ENCODE data around the gene ZGPAT. TPM values are rescaled to one million over a fixed set of nuclear protein-coding genes. Genes with fewer than 3 reads are reported as not detected.
"Not testable (repeated sequence)": the region's sequence is repeated elsewhere in the genome, so short reads cannot be mapped to it uniquely, and the experiment has no call there.

The ZGPAT gene
- total and polyA plus RNA-seq, 2 donors (not counting 1 experiment from before 2014, with no cell fraction given): 46.1 to 62.1 TPM

DNA sequence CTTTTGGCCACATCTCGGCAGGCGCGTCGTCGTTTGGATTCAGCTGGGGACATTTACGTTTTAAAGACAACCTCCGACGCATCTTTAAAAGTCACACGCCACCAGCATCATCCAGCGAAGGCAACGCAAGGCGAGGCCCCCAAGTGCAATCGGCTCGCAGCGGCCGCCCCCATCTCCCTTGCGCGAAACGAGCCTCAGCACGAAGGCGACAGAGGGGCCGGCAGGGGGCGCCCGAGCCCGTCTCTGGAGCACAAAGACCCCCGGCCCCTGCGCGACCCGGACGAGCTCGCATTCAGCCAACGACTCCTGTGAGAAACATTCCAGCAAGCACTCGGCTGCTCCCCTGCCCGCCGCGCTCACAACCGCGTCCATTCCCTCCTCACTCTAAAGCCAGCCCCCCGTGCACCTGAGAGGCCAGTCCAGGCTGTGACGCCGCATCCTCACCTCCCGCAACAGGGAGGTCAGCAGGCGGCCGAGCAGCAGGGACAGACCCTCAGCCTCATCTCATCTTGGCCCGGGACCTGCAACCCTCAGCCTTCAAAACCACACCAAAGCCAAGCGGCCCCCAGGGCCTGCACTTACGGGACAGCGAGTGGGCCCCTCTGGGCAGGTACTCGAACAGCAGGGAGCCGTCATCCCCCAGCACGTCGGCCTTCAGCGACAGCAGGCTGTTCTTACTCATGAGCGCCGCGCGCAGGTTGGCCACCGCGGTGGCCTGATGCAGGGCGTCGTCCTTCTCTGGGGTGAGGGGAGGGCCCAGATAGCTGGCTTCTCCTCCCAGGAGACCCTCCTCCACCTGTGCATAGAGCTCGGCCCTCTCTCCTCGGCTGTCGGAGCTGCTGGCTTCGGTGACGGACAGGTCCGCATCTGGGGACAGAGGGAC lies 67.5 kb downstream of the ZGPAT start:
- Mint-ChIP-seq H3K4me1 (no peaks in the 10 kb centered on the region), H3K27ac (no peak overlapping the region), H3K4me3 (no peak overlapping the region), H3K9me3 (ENCODE audit: insufficient read depth) (no peaks in the 10 kb centered on the region), H3K27me3 (no peaks in the 10 kb centered on the region)
- Histone ChIP-seq H2AFZ (ENCODE audit: insufficient read depth, low read depth, low read length, poor library complexity, severe bottlenecking) (no peak overlapping the region), H3K27ac (ENCODE audit: low read length in 2 of 2) (no peak overlapping the region), H3K4me3 (ENCODE audit: control extremely low read depth in 1 of 5, extremely low read depth in 1 of 5, insufficient read depth in 1 of 5, low read depth in 2 of 5, low read length in 4 of 5) (no peak overlapping the region), H4K20me1 (ENCODE audit: control insufficient read depth, insufficient read depth, low read length, poor library complexity, severe bottlenecking) (no peaks in the 10 kb centered on the region), H3K9me3 (ENCODE audit: control extremely low read depth in 1 of 3, control insufficient read depth in 2 of 3, insufficient read depth in 1 of 3, low read length in 2 of 3) (no peaks in the 10 kb centered on the region), H3K4me2 (replicated peaks; ENCODE audit: low read depth, low read length, poor library complexity, severe bottlenecking) (peak overlapping the region; percentile 12), H3K9ac (ENCODE audit: low read length) (no peak overlapping the region), H3K4me1 (ENCODE audit: control insufficient read depth in 2 of 2, insufficient read depth in 2 of 2, low read length in 2 of 2) (no peaks in the 10 kb centered on the region), H3K27me3 (replicated peaks in 1 of 4; ENCODE audit: control extremely low read depth in 1 of 4, control insufficient read depth in 3 of 4, insufficient read depth in 4 of 4, low read length in 3 of 4) (no peaks in the 10 kb centered on the region), H3K79me2 (ENCODE audit: control insufficient read depth, insufficient read depth, low read length) (no peaks in the 10 kb centered on the region), H3K36me3 (replicated peaks in 1 of 2; ENCODE audit: control extremely low read depth in 1 of 2, control insufficient read depth in 1 of 2, extremely low read depth in 1 of 2, insufficient read depth in 2 of 2, low read length in 1 of 2) (no peaks in the 10 kb centered on the region)
- ATAC-seq (ENCODE audit: low read depth) (no peak), DNase-seq (peak; percentile 33)
- WGBS (ENCODE audit: insufficient coverage): 82% methylated on average over 66 of the region's 67 CpGs
- TF ChIP-seq EZH2 (IDR thresholded peaks at IDR 0.05; ENCODE audit: borderline replicate concordance, insufficient read depth, low read depth, low read length, poor library complexity, severe bottlenecking): no peak
- TF ChIP-seq, protein P1, sequence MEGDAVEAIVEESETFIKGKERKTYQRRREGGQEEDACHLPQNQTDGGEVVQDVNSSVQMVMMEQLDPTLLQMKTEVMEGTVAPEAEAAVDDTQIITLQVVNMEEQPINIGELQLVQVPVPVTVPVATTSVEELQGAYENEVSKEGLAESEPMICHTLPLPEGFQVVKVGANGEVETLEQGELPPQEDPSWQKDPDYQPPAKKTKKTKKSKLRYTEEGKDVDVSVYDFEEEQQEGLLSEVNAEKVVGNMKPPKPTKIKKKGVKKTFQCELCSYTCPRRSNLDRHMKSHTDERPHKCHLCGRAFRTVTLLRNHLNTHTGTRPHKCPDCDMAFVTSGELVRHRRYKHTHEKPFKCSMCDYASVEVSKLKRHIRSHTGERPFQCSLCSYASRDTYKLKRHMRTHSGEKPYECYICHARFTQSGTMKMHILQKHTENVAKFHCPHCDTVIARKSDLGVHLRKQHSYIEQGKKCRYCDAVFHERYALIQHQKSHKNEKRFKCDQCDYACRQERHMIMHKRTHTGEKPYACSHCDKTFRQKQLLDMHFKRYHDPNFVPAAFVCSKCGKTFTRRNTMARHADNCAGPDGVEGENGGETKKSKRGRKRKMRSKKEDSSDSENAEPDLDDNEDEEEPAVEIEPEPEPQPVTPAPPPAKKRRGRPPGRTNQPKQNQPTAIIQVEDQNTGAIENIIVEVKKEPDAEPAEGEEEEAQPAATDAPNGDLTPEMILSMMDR (IDR thresholded peaks at IDR 0.05): no peak
- ChIA-PET CTCF (interaction anchor here (0.6 to 1.4 kb wide), 2 partner anchors 194 to 198 kb away, joined by 3 read pairs; no protein-coding TSS in a partner anchor), POLR2A (no interaction called here)
- intact Hi-C loops (cut with micrococcal nuclease): no loop called here

- H3K27ac Mint-ChIP-seq; H3K4me1 Mint-ChIP-seq; DNase-seq; H3K9me3 Mint-ChIP-seq (ENCODE audit: insufficient read depth); H3K27me3 ChIP-seq (replicated peaks in 1 of 4; ENCODE audit: control extremely low read depth in 1 of 4, control insufficient read depth in 3 of 4, insufficient read depth in 4 of 4, low read length in 3 of 4); H3K4me2 ChIP-seq (replicated peaks; ENCODE audit: low read depth, low read length, poor library complexity, severe bottlenecking); H3K4me1 ChIP-seq (ENCODE audit: control insufficient read depth in 2 of 2, insufficient read depth in 2 of 2, low read length in 2 of 2); ATAC-seq (ENCODE audit: low read depth); H3K9me3 ChIP-seq (ENCODE audit: control extremely low read depth in 1 of 3, control insufficient read depth in 2 of 3, insufficient read depth in 1 of 3, low read length in 2 of 3); H2AFZ ChIP-seq (ENCODE audit: insufficient read depth, low read depth, low read length, poor library complexity, severe bottlenecking); H3K4me3 Mint-ChIP-seq; H3K27ac ChIP-seq (ENCODE audit: low read length in 2 of 2); H3K27me3 Mint-ChIP-seq; POLR2A ChIA-PET; H3K36me3 ChIP-seq (replicated peaks in 1 of 2; ENCODE audit: control extremely low read depth in 1 of 2, control insufficient read depth in 1 of 2, extremely low read depth in 1 of 2, insufficient read depth in 2 of 2, low read length in 1 of 2); H3K4me3 ChIP-seq (ENCODE audit: control extremely low read depth in 1 of 5, extremely low read depth in 1 of 5, insufficient read depth in 1 of 5, low read depth in 2 of 5, low read length in 4 of 5); H4K20me1 ChIP-seq (ENCODE audit: control insufficient read depth, insufficient read depth, low read length, poor library complexity, severe bottlenecking); intact Hi-C loops (cut with micrococcal nuclease); H3K9ac ChIP-seq (ENCODE audit: low read length); H3K79me2 ChIP-seq (ENCODE audit: control insufficient read depth, insufficient read depth, low read length): not testable (repeated sequence)
- CTCF ChIA-PET: interaction anchor here (1.1 kb wide), 1 partner anchor 7 kb away, joined by 3 read pairs; no protein-coding TSS in a partner anchor
- WGBS (ENCODE audit: insufficient coverage): 98% methylated on average over 6 of the region's 23 CpGs
These were observed 69.0 kb downstream of the ZGPAT start for GRCh38 chr20:63776875-63777274.
